IMR-90 (cell line): ENCODE data around the gene MACC1. TPM values are rescaled to one million over a fixed set of nuclear protein-coding genes. Genes with fewer than 3 reads are reported as not detected.

Source experiments
- ATAC-seq: fragments of 200-7000 bp; cut with Tn5 transposase; 2 replicates; pipeline ENCODE4 v1.9.1; 2020; ENCODE audit warnings: low read depth, mild to moderate bottlenecking, moderate library complexity
- BruUV-seq: library from RNA; stranded (reverse); fragments of 400-500 nt; replicated peaks from 2 replicates; lab custom pipeline; 2021; lab: Mats Ljungman, UMichigan
- CTCF ChIA-PET: fragments of 300-600 bp; formaldehyde crosslinking; extraction: SDS; loops from one replicate; lab custom pipeline; 2021; ENCODE audit warnings: antibody characterized with exemption; lab: Yijun Ruan, JAX
- POLR2A ChIA-PET: fragments of 300-600 bp; sonication (Branson Sonifier 250); formaldehyde crosslinking; loops from one replicate; lab custom pipeline; 2022; ENCODE audit warnings: antibody characterized with exemption; ENCODE audit not compliant: unreplicated experiment; lab: Charles Lee
- DNase-seq: peaks from one replicate; pipeline ENCODE4 v3.0.0; 2013
- H2AFZ ChIP-seq: replicated peaks from 2 replicates; pipeline ENCODE3; 2013; ENCODE audit warnings: low read length, mild to moderate bottlenecking; ENCODE audit not compliant: poor library complexity
- H2AK5ac ChIP-seq: 2 replicates; pipeline ENCODE4 v1.6.1; 2013; ENCODE audit warnings: low read depth, low read length, inconsistent platforms
- H2AK9ac ChIP-seq: replicated peaks from 2 replicates; pipeline ENCODE3; 2013; ENCODE audit warnings: mild to moderate bottlenecking, low read depth, low read length, moderate library complexity; ENCODE audit not compliant: poor library complexity
- H2BK120ac ChIP-seq: 2 replicates; pipeline ENCODE4 v1.6.1; 2013; ENCODE audit warnings: low read depth, low read length, inconsistent platforms
- H2BK15ac ChIP-seq: 3 replicates; pipeline ENCODE4 v1.6.1; 2013; ENCODE audit warnings: low read depth, low read length, inconsistent platforms
- H2BK20ac ChIP-seq: 2 replicates; pipeline ENCODE4 v1.6.1; 2013; ENCODE audit warnings: low read depth, mild to moderate bottlenecking, inconsistent platforms, low read length, moderate library complexity
- H2BK5ac ChIP-seq: 2 replicates; pipeline ENCODE4 v1.6.1; 2013; ENCODE audit warnings: mild to moderate bottlenecking, low read depth, low read length, inconsistent platforms; ENCODE audit not compliant: poor library complexity, severe bottlenecking
- H3K14ac ChIP-seq: replicated peaks from 2 replicates; pipeline ENCODE4 v1.6.1; 2013; ENCODE audit warnings: low read depth, low read length, inconsistent platforms
- H3K18ac ChIP-seq: 2 replicates; pipeline ENCODE4 v1.6.1; 2013; ENCODE audit warnings: low read depth, low read length, control low read depth
- H3K23ac ChIP-seq: 2 replicates; pipeline ENCODE4 v1.6.1; 2013; ENCODE audit warnings: low read depth, low read length, inconsistent platforms
- H3K27ac ChIP-seq: 2 replicates; pipeline ENCODE4 v1.5.1; 2013; ENCODE audit warnings: mild to moderate bottlenecking, control low read depth, low read length; ENCODE audit not compliant: insufficient read depth
- H3K27me3 ChIP-seq: 2 replicates; pipeline ENCODE4 v1.6.1; 2013; ENCODE audit warnings: low read length; ENCODE audit not compliant: control insufficient read depth, insufficient read depth
- H3K36me3 ChIP-seq: 2 replicates; pipeline ENCODE4 v1.6.1; 2013; ENCODE audit warnings: low read length, mixed read lengths; ENCODE audit not compliant: control insufficient read depth, insufficient read depth
- H3K4ac ChIP-seq: 2 replicates; pipeline ENCODE4 v1.6.1; 2013; ENCODE audit warnings: low read depth, low read length, inconsistent platforms
- H3K4me1 ChIP-seq: 2 replicates; pipeline ENCODE4 v1.6.1; 2013; ENCODE audit warnings: low read length, mixed read lengths; ENCODE audit not compliant: control insufficient read depth, insufficient read depth
- H3K4me2 ChIP-seq: 2 replicates; pipeline ENCODE4 v1.6.1; 2013; ENCODE audit warnings: low read depth, mild to moderate bottlenecking, control low read depth, low read length, moderate library complexity
- H3K4me3 ChIP-seq: 2 replicates; pipeline ENCODE4 v1.5.1; 2013; ENCODE audit warnings: low read depth, mild to moderate bottlenecking, control low read depth, low read length, moderate library complexity; ENCODE audit not compliant: insufficient read depth
- H3K56ac ChIP-seq: 2 replicates; pipeline ENCODE4 v1.6.1; 2013; ENCODE audit warnings: low read length, inconsistent platforms; ENCODE audit not compliant: insufficient read depth; ENCODE audit errors: extremely low read depth
- H3K79me1 ChIP-seq, 2 experiments: 2 replicates each; pipeline ENCODE4 v1.6.1; 2013; ENCODE audit warnings: low read length in 2 of 2, inconsistent platforms in 1 of 2, low read depth in 1 of 2
- H3K9ac ChIP-seq: 2 replicates; pipeline ENCODE4 v1.6.1; 2013; ENCODE audit warnings: low read depth, low read length, control low read depth
- H3K9me1 ChIP-seq: 2 replicates; pipeline ENCODE4 v1.6.1; 2013; ENCODE audit warnings: low read length, inconsistent platforms; ENCODE audit not compliant: insufficient read depth
- H3K9me3 ChIP-seq: 2 replicates; pipeline ENCODE4 v1.6.1; 2013; ENCODE audit warnings: low read length; ENCODE audit not compliant: control insufficient read depth, insufficient read depth
- H4K20me1 ChIP-seq: 2 replicates; pipeline ENCODE4 v1.6.1; 2013; ENCODE audit warnings: low read length, inconsistent platforms; ENCODE audit not compliant: insufficient read depth
- H4K5ac ChIP-seq: 2 replicates; pipeline ENCODE4 v1.6.1; 2013; ENCODE audit warnings: mild to moderate bottlenecking, low read depth, low read length, control low read depth
- H4K8ac ChIP-seq, 2 experiments: 2 replicates each; pipeline ENCODE4 v1.6.1; 2013; ENCODE audit warnings: low read depth in 2 of 2, low read length in 2 of 2, control low read depth in 1 of 2, inconsistent platforms in 1 of 2
- H4K91ac ChIP-seq: 2 replicates; pipeline ENCODE4 v1.6.1; 2013; ENCODE audit warnings: low read depth, low read length, inconsistent platforms; ENCODE audit not compliant: insufficient read depth
- BHLHE40 ChIP-seq: fragments of 150-350 bp; IDR thresholded peaks from 2 replicates; pipeline ENCODE4 v1.6.1; 2016; ENCODE audit warnings: mild to moderate bottlenecking, low read depth, low read length
- CTCF ChIP-seq: conservative IDR thresholded peaks from 2 replicates; pipeline ENCODE4 v1.5.1; 2012; ENCODE audit warnings: mild to moderate bottlenecking, low read depth, low read length, improper control_type of control experiment
- MXI1 ChIP-seq: IDR thresholded peaks from 2 replicates; pipeline ENCODE4 v1.6.1; 2012; ENCODE audit warnings: low read depth, mild to moderate bottlenecking, low read length, moderate library complexity, borderline replicate concordance
- POLR2A ChIP-seq: IDR thresholded peaks from 2 replicates; pipeline ENCODE4 v1.6.1; 2012; ENCODE audit warnings: mild to moderate bottlenecking, low read depth, low read length
- RAD21 ChIP-seq: IDR thresholded peaks from 2 replicates; pipeline ENCODE4 v1.6.1; 2012; ENCODE audit warnings: low read length, improper control_type of control experiment
- WGBS, 2 experiments: methylation state at CpG; one replicate each; pipeline versions ENCODE4 v1.1.5 to v1.1.7; 2013; ENCODE audit warnings: missing lambda C conversion rate in 2 of 2; ENCODE audit not compliant: insufficient read length in 1 of 2; ENCODE audit errors: extremely low coverage in 2 of 2; 5-methylcytosine and 5-hydroxymethylcytosine counted together
- dilution Hi-C: fragments of 300-500 bp; cut with HindIII; formaldehyde crosslinking; loops from one replicate; pipeline ENCODE4 v1.14.3; 2018; ENCODE audit warnings: low sequenced_read_pairs; ENCODE audit not compliant: unreplicated experiment
- in situ Hi-C: fragments of 300-500 bp; cut with MboI; formaldehyde crosslinking; loops from 3 replicates; pipeline ENCODE4 v1.14.3; 2019; ENCODE audit warnings: low sequenced_read_pairs, inconsistent platforms, mixed read lengths
- intact Hi-C: fragments of 100-400 bp; cut with micrococcal nuclease; formaldehyde crosslinking; loops from 2 replicates; pipeline ENCODE4 v1.10.0; 2022
- polyA plus RNA-seq, 3 experiments: library from polyadenylated mRNA; depleted of rRNA; stranded (reverse); fragments of >200 nt; gene quantifications; 2 replicates each; pipeline ENCODE4 v1.2.3, GENCODE V29; 2012; ENCODE audit warnings: low replicate concordance in 1 of 3
- total RNA-seq: library from RNA; depleted of rRNA; stranded (reverse); fragments of >200 nt; gene quantifications from 2 replicates; pipeline ENCODE4 v1.2.3, GENCODE V29; 2012

Gene MACC1
- total and polyA plus RNA-seq, 2 of the 4 experiments (the other 2 are of a cell fraction) = under 0.01 TPM; not detected in 1

- no peak overlapping the region for H3K56ac ChIP-seq
- no TSS peak for BruUV-seq
- no peak overlapping the region for H4K91ac ChIP-seq
- H3K27ac ChIP-seq = no peak overlapping the region
- H2AK5ac ChIP-seq = no peak overlapping the region
- CTCF ChIA-PET = no interaction called here
- no peak overlapping the region for H3K23ac ChIP-seq
- H2AFZ ChIP-seq = no peak overlapping the region
- no peaks in the 10 kb centered on the region for H3K9me3 ChIP-seq
- H3K79me1 ChIP-seq = no peaks in the 10 kb centered on the region
- no peak overlapping the region for H3K4ac ChIP-seq
- no peak overlapping the region for H2BK120ac ChIP-seq
- POLR2A ChIA-PET = no interaction called here
- H3K4me1 ChIP-seq = no peaks in the 10 kb centered on the region
- TF ChIP-seq RAD21 (no peak), MXI1 (no peak), CTCF (no peak), POLR2A (no peak), BHLHE40 (no peak)
- 20% methylated on average over 1 of the region's 3 CpGs; no CpG with 5 or more reads in 1 of the 2 experiments for WGBS, 2 experiments
- H4K5ac ChIP-seq = no peak overlapping the region
- H3K9ac ChIP-seq = no peak overlapping the region
- no peak for DNase-seq
- in situ Hi-C loops (no loop called here), dilution Hi-C loops (no loop called here), intact Hi-C loops (no loop called here)
- no peak overlapping the region for H3K4me2 ChIP-seq
- H2BK20ac ChIP-seq = no peak overlapping the region
- no peak overlapping the region for H3K14ac ChIP-seq
- H3K4me3 ChIP-seq = no peak overlapping the region
- H3K36me3 ChIP-seq = no peaks in the 10 kb centered on the region
- no peak for ATAC-seq
- H4K20me1 ChIP-seq = no peaks in the 10 kb centered on the region
- no peaks in the 10 kb centered on the region for H3K9me1 ChIP-seq
- H3K18ac ChIP-seq = no peak overlapping the region
- H2BK5ac ChIP-seq = no peak overlapping the region
- H3K27me3 ChIP-seq = no peaks in the 10 kb centered on the region
- no peak overlapping the region for H4K8ac ChIP-seq
- H2BK15ac ChIP-seq = no peak overlapping the region
- no peak overlapping the region for H2AK9ac ChIP-seq
These were observed 100.3 kb downstream of the MACC1 start for GRCh38 chr7:20116869-20117268.
